Left ventricle myocardium inferior (tissue), 1 donor: ENCODE results near the gene JUP. TPM values are rescaled to one million over a fixed set of nuclear protein-coding genes. Genes with fewer than 3 reads are reported as not detected.

ENCODE experiments used
- DNase-seq: peaks from one replicate; pipeline ENCODE4 v3.0.0-alpha.2; 2020
- H3K27ac ChIP-seq: fragments of 200-600 bp; replicated peaks from 2 replicates; pipeline ENCODE4 v1.8.0; 2021
- H3K27me3 ChIP-seq: fragments of 200-600 bp; 2 replicates; pipeline ENCODE4 v1.8.0; 2021; ENCODE audit warnings: low read depth
- H3K36me3 ChIP-seq: fragments of 200-600 bp; 2 replicates; pipeline ENCODE4 v1.8.0; 2021
- H3K4me1 ChIP-seq: fragments of 200-600 bp; 2 replicates; pipeline ENCODE4 v1.8.0; 2021
- H3K4me3 ChIP-seq: fragments of 200-600 bp; 2 replicates; pipeline ENCODE4 v1.8.0; 2021; ENCODE audit warnings: mild to moderate bottlenecking, moderate library complexity
- H3K9me3 ChIP-seq: fragments of 200-600 bp; replicated peaks from 2 replicates; pipeline ENCODE4 v1.8.0; 2021
- CTCF ChIP-seq: fragments of 200-600 bp; IDR thresholded peaks from 2 replicates; pipeline ENCODE4 v1.8.0; 2021; ENCODE audit warnings: antibody characterized with exemption, mild to moderate bottlenecking, borderline replicate concordance
- intact Hi-C: fragments of 100-400 bp; cut with micrococcal nuclease; formaldehyde crosslinking; loops from one replicate; pipeline ENCODE4 v1.11.0; 2022
- total RNA-seq: library from RNA; stranded (reverse); fragmentation: NEBNext Ultra II Directional; extraction: Animal tissue kit (Norgen Biotek cat#: 25700); gene quantifications from one replicate; pipeline ENCODE4 v1.2.1, GENCODE V29; 2021
- donor health status: DM: no; HTN: yes; CAD: no; lungs with severe emphysema.

JUP gene
- total RNA-seq, 1 donor from 2014 or later: 160 TPM

- no peak overlapping the region for H3K27ac ChIP-seq
- intact Hi-C loops: loop anchor here (2.0 kb wide), 1 partner anchor 61 kb away; no protein-coding TSS in a partner anchor
- DNase-seq: no peak
- H3K36me3 ChIP-seq: no peaks in the 10 kb centered on the region
- peaks cover 31% of the 10 kb centered on the region for H3K27me3 ChIP-seq
- no peak for TF ChIP-seq CTCF
- peaks cover 13% of the 10 kb centered on the region for H3K4me1 ChIP-seq
- H3K9me3 ChIP-seq: no peaks in the 10 kb centered on the region
- no peak overlapping the region for H3K4me3 ChIP-seq
Measured at GRCh38 chr17:41739661-41740352, 46.7 kb downstream of the JUP start.

GRCh38 chr17:41738801-41739112 is 47.8 kb downstream of the JUP start:
- Histone ChIP-seq H3K36me3 (no peaks in the 10 kb centered on the region), H3K9me3 (no peaks in the 10 kb centered on the region), H3K27ac (no peak overlapping the region), H3K4me3 (no peak overlapping the region), H3K27me3 (peaks cover 42% of the 10 kb centered on the region), H3K4me1 (peaks cover 23% of the 10 kb centered on the region)
- intact Hi-C loops: loop anchor here (2.0 kb wide), 1 partner anchor 62 kb away; no protein-coding TSS in a partner anchor
- TF ChIP-seq CTCF: no peak
- DNase-seq: no peak

- Histone ChIP-seq H3K4me1 (peaks cover 27% of the 10 kb centered on the region), H3K36me3 (no peaks in the 10 kb centered on the region), H3K27me3 (peaks cover 47% of the 10 kb centered on the region), H3K27ac (no peak overlapping the region), H3K9me3 (no peaks in the 10 kb centered on the region), H3K4me3 (no peak overlapping the region)
- DNase-seq: peak; percentile 77
- intact Hi-C loops: loop anchor here (2.0 kb wide), 1 partner anchor 63 kb away; no protein-coding TSS in a partner anchor
- TF ChIP-seq CTCF: peak; percentile 99
Measured at GRCh38 chr17:41738077-41738800, 48.3 kb downstream of the JUP start.

GRCh38 chr17:41737680-41738023 is 48.9 kb downstream of the JUP start:
- H3K27me3 ChIP-seq: peaks cover 53% of the 10 kb centered on the region
- no peak for TF ChIP-seq CTCF
- no peak for DNase-seq
- H3K27ac ChIP-seq: no peak overlapping the region
- intact Hi-C loops: loop anchor here (2.0 kb wide), 1 partner anchor 63 kb away; no protein-coding TSS in a partner anchor
- H3K4me1 ChIP-seq: peaks cover 27% of the 10 kb centered on the region
- H3K9me3 ChIP-seq: no peaks in the 10 kb centered on the region
- H3K36me3 ChIP-seq: no peaks in the 10 kb centered on the region
- no peak overlapping the region for H3K4me3 ChIP-seq

GRCh38 chr17:41736983-41737679 is 49.4 kb downstream of the JUP start:
- peaks cover 27% of the 10 kb centered on the region for H3K4me1 ChIP-seq
- no peaks in the 10 kb centered on the region for H3K36me3 ChIP-seq
- intact Hi-C loops: no loop called here
- H3K27me3 ChIP-seq: peaks cover 58% of the 10 kb centered on the region
- no peak for DNase-seq
- no peak overlapping the region for H3K4me3 ChIP-seq
- H3K27ac ChIP-seq: no peak overlapping the region
- no peak for TF ChIP-seq CTCF
- H3K9me3 ChIP-seq: no peaks in the 10 kb centered on the region
